ENCODE results near the gene TRANK1. TPM values are rescaled to one million over a fixed set of nuclear protein-coding genes. Genes with fewer than 3 reads are reported as not detected.
"Not testable (repeated sequence)": the region's sequence is repeated elsewhere in the genome, so short reads cannot be mapped to it uniquely, and the experiment has no call there.

Gene TRANK1
- total and polyA plus RNA-seq, 5 donors from 2014 or later: 24.6 to 139 (median 29.1) TPM

DNA sequence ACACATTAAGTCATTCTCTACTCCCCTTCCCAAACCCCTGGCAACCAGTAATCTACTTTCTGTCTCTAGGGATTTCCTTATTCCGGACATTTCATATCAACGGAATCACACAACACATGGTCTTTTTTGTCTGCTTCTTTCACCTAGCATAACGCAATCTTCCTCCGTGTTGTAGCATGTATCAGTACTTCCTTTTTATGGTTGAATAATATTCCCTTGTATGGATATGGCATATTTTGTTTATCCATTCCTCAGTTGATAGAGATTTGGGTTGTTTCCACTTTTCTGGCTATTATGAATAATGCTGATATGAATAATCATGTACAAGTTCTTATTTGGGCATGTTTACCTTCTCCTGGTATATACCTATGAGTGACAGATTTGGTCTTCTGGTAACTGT, 63.1 kb downstream of the TRANK1 start:
- no peak for ATAC-seq (ENCODE audit: low read depth in 2 of 2)

DNA sequence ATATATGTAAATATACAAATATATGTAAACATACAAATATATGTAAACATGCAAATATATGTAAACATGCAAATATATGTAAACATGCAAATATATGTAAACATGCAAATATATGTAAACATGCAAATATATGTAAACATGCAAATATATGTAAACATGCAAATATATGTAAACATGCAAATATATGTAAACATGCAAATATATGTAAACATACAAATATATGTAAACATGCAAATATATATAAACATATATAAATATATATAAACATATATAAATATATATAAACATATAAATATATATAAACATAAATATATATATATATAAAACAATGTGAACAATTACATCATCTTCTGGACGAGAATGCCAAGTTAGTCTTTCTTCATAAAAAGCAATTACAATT, 65.0 kb downstream of the TRANK1 start:
- not testable (repeated sequence) for H3K4me3 Mint-ChIP-seq; H3K27ac ChIP-seq (ENCODE audit: insufficient read depth, low read length, poor library complexity, severe bottlenecking); H3K9me3 Mint-ChIP-seq; H3K4me3 ChIP-seq (ENCODE audit: low read depth, low read length); H3K27me3 ChIP-seq (ENCODE audit: control insufficient read depth, insufficient read depth, low read length); H3K9me3 ChIP-seq (ENCODE audit: control insufficient read depth in 2 of 2, low read length in 2 of 2); ATAC-seq (ENCODE audit: low read depth in 2 of 2); DNase-seq; H3K27me3 Mint-ChIP-seq; H3K27ac Mint-ChIP-seq
- Histone ChIP-seq H3K36me3 (ENCODE audit: control insufficient read depth, insufficient read depth, low read length) (peaks cover 21% of the 10 kb centered on the region), H3K4me1 (ENCODE audit: control insufficient read depth, insufficient read depth, low read length, poor library complexity, severe bottlenecking) (peaks cover 23% of the 10 kb centered on the region)
- peaks cover 20 to 63% (median 55%) of the 10 kb centered on the region in 4 donors for H3K4me1 Mint-ChIP-seq
- H3K36me3 Mint-ChIP-seq: peaks cover 27% of the 10 kb centered on the region

More for the DNA sequence above, 63.1 kb downstream of the TRANK1 start:
- Mint-ChIP-seq H3K27ac (peak overlapping the region in 2 of 3 donors; percentile 8 to 16), H3K27me3 (no peaks in the 10 kb centered on the region), H3K36me3 (peaks cover 34% of the 10 kb centered on the region), H3K4me3 (no peak overlapping the region), H3K9me3 (no peaks in the 10 kb centered on the region), H3K4me1 (peaks cover 13 to 47% (median 41%) of the 10 kb centered on the region in 4 donors)
- H3K9me3 ChIP-seq (ENCODE audit: control insufficient read depth in 2 of 2, low read length in 2 of 2): no peaks in the 10 kb centered on the region
- DNase-seq: no peak
- no peak overlapping the region for H3K4me3 ChIP-seq (ENCODE audit: low read depth, low read length)
- no peaks in the 10 kb centered on the region for H3K27me3 ChIP-seq (ENCODE audit: control insufficient read depth, insufficient read depth, low read length)
- peaks cover 38% of the 10 kb centered on the region for H3K36me3 ChIP-seq (ENCODE audit: control insufficient read depth, insufficient read depth, low read length)
- H3K27ac ChIP-seq (ENCODE audit: insufficient read depth, low read length, poor library complexity, severe bottlenecking): no peak overlapping the region
- peaks cover 7% of the 10 kb centered on the region for H3K4me1 ChIP-seq (ENCODE audit: control insufficient read depth, insufficient read depth, low read length, poor library complexity, severe bottlenecking)

DNA sequence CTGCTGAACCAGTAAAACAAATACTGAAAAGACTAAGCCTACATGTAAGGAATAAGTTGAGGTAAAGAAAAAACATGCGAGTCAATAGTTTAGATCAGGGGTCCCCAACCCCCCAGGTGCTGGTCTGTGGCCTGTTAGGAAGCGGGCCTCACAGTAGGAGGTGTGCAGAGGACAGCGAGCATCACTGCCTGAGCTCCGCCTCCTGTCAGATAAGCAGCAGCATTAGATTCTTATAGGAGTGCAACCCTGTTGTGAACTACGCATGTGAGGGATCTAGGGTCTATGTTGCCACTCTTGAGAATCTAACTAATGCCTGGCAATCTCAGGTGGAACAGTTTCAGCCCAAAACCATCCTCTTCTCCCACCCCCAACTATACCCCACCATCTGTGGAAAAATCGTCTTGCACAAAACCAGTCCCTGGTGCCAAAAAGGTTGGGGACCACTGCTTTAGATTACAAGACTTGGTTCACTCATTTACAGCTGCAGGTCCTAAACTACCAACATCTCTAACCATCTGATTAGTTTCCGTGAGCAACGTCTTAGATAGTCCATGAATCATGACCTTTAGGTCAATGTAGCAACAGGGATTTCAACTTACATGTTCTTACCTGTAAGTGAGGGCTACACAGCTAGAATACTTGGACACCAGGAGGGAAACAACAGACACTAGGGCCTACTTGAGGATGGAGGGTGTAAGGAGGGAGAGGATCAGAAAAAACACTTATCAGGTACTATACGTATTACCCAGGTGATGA, 66.7 kb downstream of the TRANK1 start:
- ATAC-seq (ENCODE audit: low read depth in 2 of 2) (no peak), DNase-seq (no peak)
- Histone ChIP-seq H3K4me1 (ENCODE audit: control insufficient read depth, insufficient read depth, low read length, poor library complexity, severe bottlenecking) (peaks cover 23% of the 10 kb centered on the region), H3K27ac (ENCODE audit: insufficient read depth, low read length, poor library complexity, severe bottlenecking) (peak overlapping the region; percentile 88), H3K27me3 (ENCODE audit: control insufficient read depth, insufficient read depth, low read length) (no peaks in the 10 kb centered on the region), H3K9me3 (ENCODE audit: control insufficient read depth in 2 of 2, low read length in 2 of 2) (no peaks in the 10 kb centered on the region), H3K36me3 (ENCODE audit: control insufficient read depth, insufficient read depth, low read length) (peaks cover 22% of the 10 kb centered on the region), H3K4me3 (ENCODE audit: low read depth, low read length) (peak overlapping the region; percentile 27)
- peaks cover 24% of the 10 kb centered on the region for H3K36me3 Mint-ChIP-seq
- H3K4me3 Mint-ChIP-seq: peak overlapping the region in 2 of 4 donors; percentile 3 to 15
- H3K27ac Mint-ChIP-seq: peak overlapping the region; percentile 89 to 93 (median 90)
- peaks cover 13 to 58% (median 49%) of the 10 kb centered on the region in 4 donors for H3K4me1 Mint-ChIP-seq
- no peaks in the 10 kb centered on the region for H3K9me3 Mint-ChIP-seq
- H3K27me3 Mint-ChIP-seq: no peaks in the 10 kb centered on the region

DNA sequence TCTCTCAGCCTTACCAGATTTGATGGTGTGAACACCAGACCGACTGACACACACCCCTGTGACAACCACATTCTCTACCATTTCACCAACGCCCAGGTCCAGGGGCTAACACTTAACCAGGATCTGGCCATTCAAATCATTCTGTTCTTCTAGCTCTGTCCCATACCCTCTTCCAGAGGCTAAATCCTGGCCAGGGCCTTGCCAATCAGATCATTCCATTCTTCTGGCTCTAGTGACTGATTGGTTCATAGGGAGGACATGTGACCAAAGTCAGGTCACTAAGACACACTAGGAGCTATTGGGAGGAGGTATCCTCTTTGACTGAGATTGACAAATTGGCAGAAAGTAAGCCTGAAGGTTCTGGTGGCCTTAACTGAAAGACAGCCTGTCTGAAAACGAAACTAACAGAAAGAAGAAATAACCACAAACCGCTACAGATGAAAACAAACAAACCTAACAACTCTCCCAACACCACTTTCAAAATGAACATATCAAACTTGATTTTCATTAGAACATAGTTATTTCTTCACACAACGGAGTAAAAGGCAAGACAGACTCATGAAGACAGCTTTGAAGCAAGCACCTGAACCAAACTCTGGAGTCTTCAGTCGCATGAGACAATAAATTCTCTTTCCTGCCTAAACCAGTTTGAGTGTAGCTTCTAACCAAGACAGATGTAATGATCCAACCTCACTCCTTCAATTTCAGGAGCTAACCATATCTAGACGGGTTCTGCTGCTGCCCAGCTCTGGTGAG, 68.5 kb downstream of the TRANK1 start:
- Mint-ChIP-seq H3K27me3 (no peaks in the 10 kb centered on the region), H3K9me3 (no peaks in the 10 kb centered on the region), H3K4me3 (peak overlapping the region; percentile 62 to 77 (median 70)), H3K36me3 (peaks cover 27% of the 10 kb centered on the region), H3K4me1 (peaks cover 14 to 47% (median 42%) of the 10 kb centered on the region in 4 donors), H3K27ac (peak overlapping the region; percentile 89 to 100 (median 94))
- DNase-seq (peak in 2 of 3 donors; percentile 72 to 89), ATAC-seq (ENCODE audit: low read depth in 2 of 2) (peak; percentile 84 to 88)
- Histone ChIP-seq H3K4me1 (ENCODE audit: control insufficient read depth, insufficient read depth, low read length, poor library complexity, severe bottlenecking) (peaks cover 23% of the 10 kb centered on the region), H3K4me3 (ENCODE audit: low read depth, low read length) (peak overlapping the region; percentile 85), H3K27me3 (ENCODE audit: control insufficient read depth, insufficient read depth, low read length) (no peaks in the 10 kb centered on the region), H3K27ac (ENCODE audit: insufficient read depth, low read length, poor library complexity, severe bottlenecking) (peak overlapping the region; percentile 88), H3K36me3 (ENCODE audit: control insufficient read depth, insufficient read depth, low read length) (peaks cover 25% of the 10 kb centered on the region), H3K9me3 (ENCODE audit: control insufficient read depth in 2 of 2, low read length in 2 of 2) (no peaks in the 10 kb centered on the region)

GRCh38 chr3:36875397-36875796, 69.5 kb downstream of the TRANK1 start:
- Mint-ChIP-seq H3K36me3 (peaks cover 27% of the 10 kb centered on the region), H3K27ac (peak overlapping the region; percentile 15 to 100 (median 89)), H3K27me3 (no peaks in the 10 kb centered on the region), H3K4me1 (peaks cover 14 to 49% (median 42%) of the 10 kb centered on the region in 4 donors), H3K9me3 (no peaks in the 10 kb centered on the region), H3K4me3 (peak overlapping the region in 1 of 4 donors; percentile 48)
- Histone ChIP-seq H3K4me3 (ENCODE audit: low read depth, low read length) (no peak overlapping the region), H3K27ac (ENCODE audit: insufficient read depth, low read length, poor library complexity, severe bottlenecking) (no peak overlapping the region), H3K4me1 (ENCODE audit: control insufficient read depth, insufficient read depth, low read length, poor library complexity, severe bottlenecking) (peaks cover 23% of the 10 kb centered on the region), H3K36me3 (ENCODE audit: control insufficient read depth, insufficient read depth, low read length) (peaks cover 24% of the 10 kb centered on the region), H3K9me3 (ENCODE audit: control insufficient read depth in 2 of 2, low read length in 2 of 2) (no peaks in the 10 kb centered on the region), H3K27me3 (ENCODE audit: control insufficient read depth, insufficient read depth, low read length) (no peaks in the 10 kb centered on the region)
- DNase-seq: no peak
- no peak for ATAC-seq (ENCODE audit: low read depth in 2 of 2)

GRCh38 chr3:36874424-36874823, 70.4 kb downstream of the TRANK1 start:
- Histone ChIP-seq H3K27me3 (ENCODE audit: control insufficient read depth, insufficient read depth, low read length) (no peaks in the 10 kb centered on the region), H3K4me3 (ENCODE audit: low read depth, low read length) (no peak overlapping the region), H3K27ac (ENCODE audit: insufficient read depth, low read length, poor library complexity, severe bottlenecking) (no peak overlapping the region), H3K4me1 (ENCODE audit: control insufficient read depth, insufficient read depth, low read length, poor library complexity, severe bottlenecking) (peaks cover 23% of the 10 kb centered on the region), H3K36me3 (ENCODE audit: control insufficient read depth, insufficient read depth, low read length) (peaks cover 31% of the 10 kb centered on the region), H3K9me3 (ENCODE audit: control insufficient read depth in 2 of 2, low read length in 2 of 2) (no peaks in the 10 kb centered on the region)
- Mint-ChIP-seq H3K4me1 (peaks cover 14 to 50% (median 40%) of the 10 kb centered on the region in 4 donors), H3K9me3 (no peaks in the 10 kb centered on the region), H3K27me3 (no peaks in the 10 kb centered on the region), H3K36me3 (peaks cover 25% of the 10 kb centered on the region), H3K4me3 (peak overlapping the region in 1 of 4 donors; percentile 4), H3K27ac (peak overlapping the region in 2 of 3 donors; percentile 89 to 96)
- ATAC-seq (ENCODE audit: low read depth in 2 of 2) (no peak), DNase-seq (no peak)

DNA sequence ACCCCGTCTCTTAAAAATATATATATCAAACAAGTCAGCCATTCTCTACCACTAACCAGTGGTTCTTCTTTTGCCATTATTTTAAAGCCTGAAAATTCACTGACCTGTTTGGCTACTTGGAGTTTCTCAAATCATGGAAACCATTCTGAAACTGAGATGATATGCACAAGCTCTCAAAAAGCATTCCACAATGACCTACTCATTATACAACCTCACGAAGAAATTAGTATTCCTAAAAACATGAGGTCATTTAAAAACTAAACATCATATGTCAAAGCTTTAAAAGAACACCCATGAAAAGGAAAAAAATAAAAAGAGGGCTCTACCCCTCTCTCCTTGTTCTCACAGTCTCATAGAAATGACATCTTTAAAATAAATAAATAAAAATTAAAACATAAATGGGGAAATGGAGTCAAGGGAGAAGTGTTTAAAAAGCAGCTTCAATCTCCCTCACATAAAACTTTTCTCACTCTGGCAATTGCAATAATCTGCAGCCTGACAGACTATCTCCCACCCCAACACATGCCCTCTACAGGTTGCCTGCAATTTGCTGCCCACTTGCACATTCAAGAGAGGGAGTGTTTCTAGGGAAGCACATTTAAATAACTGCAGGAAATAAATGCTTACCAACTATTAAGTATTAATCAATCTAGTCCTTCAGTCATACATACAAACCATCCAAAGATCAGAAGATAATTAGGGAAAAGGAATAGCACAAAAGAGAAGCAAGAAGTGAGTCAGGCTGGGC, 73.3 kb downstream of the TRANK1 start:
- no peaks in the 10 kb centered on the region for H3K9me3 ChIP-seq (ENCODE audit: control insufficient read depth in 2 of 2, low read length in 2 of 2)
- Mint-ChIP-seq H3K4me3 (no peak overlapping the region), H3K9me3 (no peaks in the 10 kb centered on the region), H3K4me1 (peaks cover 26 to 32% (median 28%) of the 10 kb centered on the region in 4 donors), H3K27me3 (no peaks in the 10 kb centered on the region), H3K36me3 (peaks cover 33% of the 10 kb centered on the region), H3K27ac (peak overlapping the region in 1 of 3 donors; percentile 27)
- no peak overlapping the region for H3K27ac ChIP-seq (ENCODE audit: insufficient read depth, low read length, poor library complexity, severe bottlenecking)
- no peaks in the 10 kb centered on the region for H3K27me3 ChIP-seq (ENCODE audit: control insufficient read depth, insufficient read depth, low read length)
- no peak for DNase-seq
- H3K36me3 ChIP-seq (ENCODE audit: control insufficient read depth, insufficient read depth, low read length): peaks cover 46% of the 10 kb centered on the region
- ATAC-seq (ENCODE audit: low read depth in 2 of 2): no peak
- H3K4me3 ChIP-seq (ENCODE audit: low read depth, low read length): no peak overlapping the region
- H3K4me1 ChIP-seq (ENCODE audit: control insufficient read depth, insufficient read depth, low read length, poor library complexity, severe bottlenecking): peaks cover 14% of the 10 kb centered on the region
